Ovary (tissue), 9 donors: ENCODE measurements around the gene PAQR5. TPM values are rescaled to one million over a fixed set of nuclear protein-coding genes. Genes with fewer than 3 reads are reported as not detected.

Experiments
- DNase-seq, 5 donors: peaks; one replicate each; pipeline ENCODE4 v3.0.0-alpha.2; 2019 to 2020
- H3K27ac ChIP-seq, 2 donors: fragments of 200-600 bp; one replicate each; pipeline versions ENCODE4 v1.5.1 to v1.8.0; 2019 to 2022
- H3K27me3 ChIP-seq: fragments of 200-600 bp; one replicate; pipeline ENCODE4 v1.8.0; 2022
- H3K36me3 ChIP-seq: fragments of 200-600 bp; sonication (generic); one replicate; pipeline ENCODE4 v1.5.1; 2019
- H3K4me1 ChIP-seq: one replicate; pipeline ENCODE4 v1.8.1; 2013; ENCODE audit warnings: mild to moderate bottlenecking, moderate library complexity; ENCODE audit not compliant: insufficient read depth
- H3K4me3 ChIP-seq: fragments of 200-600 bp; sonication (generic); one replicate; pipeline ENCODE4 v1.5.1; 2017
- H3K9me3 ChIP-seq, 2 donors: fragments of 200-600 bp in 1 of 2; sonication (generic) in 1 of 2; one replicate each; pipeline versions ENCODE4 v1.5.1 to v1.8.1; 2013 to 2019; ENCODE audit warnings: mild to moderate bottlenecking in 1 of 2, moderate library complexity in 1 of 2
- CTCF ChIP-seq, 3 donors: fragments of 450-650 bp in 2 of 3; fragments of 200-600 bp in 1 of 3; IDR thresholded peaks; one replicate each; pipeline versions ENCODE4 v1.5.1 to v1.8.0; 2016 to 2022; ENCODE audit warnings: antibody characterized with exemption in 3 of 3, mild to moderate bottlenecking in 1 of 3
- EP300 ChIP-seq: sonication (generic); formaldehyde crosslinking; IDR thresholded peaks from one replicate; pipeline ENCODE4 v1.6.1; 2017; ENCODE audit warnings: antibody characterized with exemption
- POLR2A ChIP-seq: fragments of 450-650 bp; IDR thresholded peaks from one replicate; pipeline ENCODE4 v1.6.1; 2017; ENCODE audit warnings: antibody characterized with exemption, mild to moderate bottlenecking, moderate library complexity
- WGBS, 3 donors: extraction: QIAGEN DNeasy Blood & Tissue Kit in 1 of 3; methylation state at CpG; one replicate each; pipeline versions ENCODE4 v1.1.5 to v1.1.7; 2013 to 2017; 5-methylcytosine and 5-hydroxymethylcytosine counted together
- intact Hi-C, 4 donors: fragments of 100-400 bp; cut with DNase I; formaldehyde crosslinking; loops; one replicate each; pipeline versions ENCODE4 v1.11.0 to v1.15.1; 2022 to 2023
- polyA plus RNA-seq, 2 donors: library from polyadenylated mRNA; stranded (reverse); fragments of 200-250 nt in 1 of 2; fragments of 350-450 nt in 1 of 2; fragmentation: Illumina TruSeq in 1 of 2; extraction: RNeasy Lipid Tissue Mini Kit (QIAGEN cat#74804) in 1 of 2; gene quantifications; one replicate each; pipeline ENCODE4 v1.2.3, GENCODE V29; 2013 to 2014
- total RNA-seq, 7 donors: library from RNA; depleted of rRNA in 2 of 7; stranded (reverse); fragments of >200 nt in 2 of 7; fragmentation: NEBNext Ultra II Directional in 3 of 7; extraction: Animal tissue kit (Norgen Biotek cat#: 25700) in 3 of 7; gene quantifications; one replicate each; pipeline versions ENCODE4 v1.1.0 to v1.2.4, GENCODE V29; 2016 to 2023
- donor health status: DM: no; HTN: no; CAD: no; lungs with moderate emphysema.
- donor health status: DM: no; HTN: no; CAD: no.
- donor health status: Bipolar disorder and iron deficiency.
- donor health status: DM: yes; HTN: yes; CAD: no.
- donor health status: DM: no; HTN: no; CAD: no.
- donor health status: DM: yes; HTN: yes; CAD: no.

Gene PAQR5
- total and polyA plus RNA-seq, 9 donors = 0.12 to 2.4 (median 0.66) TPM

GRCh38 chr15:69384626-69385598, 86.2 kb downstream of the PAQR5 start:
- intact Hi-C loops = loop anchor here in 1 of 4 donors (10.0 kb wide), 1 partner anchor 240 kb away; no protein-coding TSS in a partner anchor
- Histone ChIP-seq H3K27ac (no peak overlapping the region), H3K36me3 (no peaks in the 10 kb centered on the region), H3K27me3 (no peaks in the 10 kb centered on the region), H3K9me3 (no peaks in the 10 kb centered on the region), H3K4me3 (no peak overlapping the region), H3K4me1 (no peaks in the 10 kb centered on the region)
- DNase-seq = no peak
- WGBS, 3 donors = 86 to 92% (median 91%) methylated on average over 12 of the region's 12 CpGs
- TF ChIP-seq POLR2A (no peak), EP300 (no peak), CTCF (IDR thresholded peaks at IDR 0.05) (no peak)

- intact Hi-C loops = loop anchor here in 1 of 4 donors (10.0 kb wide), 1 partner anchor 241 kb away; no protein-coding TSS in a partner anchor
- Histone ChIP-seq H3K9me3 (no peaks in the 10 kb centered on the region), H3K4me3 (no peak overlapping the region), H3K36me3 (no peaks in the 10 kb centered on the region), H3K27ac (no peak overlapping the region), H3K27me3 (no peaks in the 10 kb centered on the region), H3K4me1 (no peaks in the 10 kb centered on the region)
- WGBS, 3 donors = 95 to 97% (median 96%) methylated on average over 2 of the region's 2 CpGs
- TF ChIP-seq POLR2A = no peak
- no peak for TF ChIP-seq EP300
- TF ChIP-seq CTCF (IDR thresholded peaks at IDR 0.05) = no peak
- no peak for DNase-seq
These were observed 87.1 kb downstream of the PAQR5 start for GRCh38 chr15:69385831-69386230.

- TF ChIP-seq CTCF (IDR thresholded peaks at IDR 0.05) (no peak), POLR2A (no peak)
- Histone ChIP-seq H3K4me3 (no peak overlapping the region), H3K27me3 (no peaks in the 10 kb centered on the region), H3K4me1 (no peaks in the 10 kb centered on the region), H3K27ac (no peak overlapping the region), H3K36me3 (no peaks in the 10 kb centered on the region), H3K9me3 (no peaks in the 10 kb centered on the region)
- intact Hi-C loops = loop anchor here in 1 of 4 donors (10.0 kb wide), 1 partner anchor 241 kb away; no protein-coding TSS in a partner anchor
- DNase-seq = no peak
- WGBS, 3 donors = 73 to 81% (median 75%) methylated on average over 7 of the region's 7 CpGs
These were observed 87.6 kb downstream of the PAQR5 start for GRCh38 chr15:69386284-69386683.

- no peaks in the 10 kb centered on the region for H3K27me3 ChIP-seq
- TF ChIP-seq CTCF (IDR thresholded peaks at IDR 0.05) (no peak), EP300 (no peak), POLR2A (no peak)
- no peaks in the 10 kb centered on the region for H3K4me1 ChIP-seq
- no peak overlapping the region for H3K4me3 ChIP-seq
- H3K27ac ChIP-seq = no peak overlapping the region
- no peaks in the 10 kb centered on the region for H3K36me3 ChIP-seq
- 63 to 74% (median 68%) methylated on average over 6 of the region's 6 CpGs for WGBS, 3 donors
- H3K9me3 ChIP-seq = no peaks in the 10 kb centered on the region
- intact Hi-C loops = loop anchor here in 1 of 4 donors (10.0 kb wide), 1 partner anchor 243 kb away; no protein-coding TSS in a partner anchor
- DNase-seq = no peak
These were observed 89.6 kb downstream of the PAQR5 start for GRCh38 chr15:69388260-69388705.
